Keratinocyte (primary cell): ENCODE measurements around the gene MAML2.

Source experiments
- CTCF ChIP-seq, 3 experiments: IDR thresholded peaks in 1 of 3; conservative IDR thresholded peaks in 1 of 3; optimal IDR thresholded peaks in 1 of 3; 2 replicates in 2 of 3; 3 replicates in 1 of 3; pipeline versions ENCODE3 to v1.5.1; 2011; ENCODE audit warnings: low read length in 3 of 3, mild to moderate bottlenecking in 3 of 3, moderate library complexity in 2 of 3, control low read depth in 1 of 3, inconsistent platforms in 1 of 3; ENCODE audit not compliant: insufficient read depth in 2 of 3; ENCODE audit errors: extremely low read depth in 1 of 3
- EZH2 ChIP-seq: IDR thresholded peaks from one replicate; pipeline ENCODE4 v1.6.1; 2012; ENCODE audit warnings: inconsistent platforms, mild to moderate bottlenecking, low read length, moderate library complexity

GRCh38 chr11:96044747-96045146, 298.2 kb downstream of the MAML2 start:
- TF ChIP-seq CTCF (optimal IDR thresholded peaks at IDR 0.05 in 1 of 3, IDR thresholded peaks at IDR 0.05 in 1 of 3, conservative IDR thresholded peaks at IDR 0.05 in 1 of 3; ENCODE audit: extremely low read depth in 1 of 3, insufficient read depth in 2 of 3, low read length in 3 of 3) (no peak), EZH2 (no peak)
